OCI-LY1 (cell line): ENCODE measurements around the gene CCDC12.

Experiments used
- H2AFZ ChIP-seq: fragments of 200-600 bp; sonication (generic), shearing (Covaris generic); 2 replicates; pipeline ENCODE4 v1.6.0; 2014; ENCODE audit warnings: antibody characterized with exemption, mild to moderate bottlenecking, low read length
- H3F3A ChIP-seq: fragments of 200-600 bp; sonication (generic), shearing (Covaris generic); 2 replicates; pipeline ENCODE4 v1.6.0; 2014; ENCODE audit warnings: mild to moderate bottlenecking, antibody characterized with exemption, low read length, moderate library complexity; ENCODE audit not compliant: insufficient read depth
- H3K27ac ChIP-seq: fragments of 200-600 bp; sonication (generic); 2 replicates; pipeline ENCODE4 v1.5.1; 2014; ENCODE audit warnings: low read length, mixed run types, mild to moderate bottlenecking, low read depth; ENCODE audit not compliant: poor library complexity, severe bottlenecking
- H3K27me3 ChIP-seq: fragments of 200-600 bp; sonication (generic); 2 replicates; pipeline ENCODE4 v1.6.0; 2014; ENCODE audit warnings: antibody characterized with exemption, mild to moderate bottlenecking, low read length, moderate library complexity; ENCODE audit not compliant: insufficient read depth
- H3K36me3 ChIP-seq: fragments of 200-600 bp; sonication (generic); 2 replicates; pipeline ENCODE4 v1.6.1; 2014; ENCODE audit warnings: mild to moderate bottlenecking, antibody characterized with exemption, low read length, moderate library complexity, mixed read lengths; ENCODE audit not compliant: insufficient read depth
- H3K4me1 ChIP-seq: fragments of 200-600 bp; sonication (generic); 2 replicates; pipeline ENCODE4 v1.5.1; 2014; ENCODE audit warnings: mild to moderate bottlenecking, low read length, moderate library complexity; ENCODE audit not compliant: insufficient read depth, severe bottlenecking
- H3K4me2 ChIP-seq: fragments of 200-600 bp; sonication (generic), shearing (Covaris generic); 2 replicates; pipeline ENCODE4 v1.6.1; 2014; ENCODE audit warnings: low read length
- H3K4me3 ChIP-seq: fragments of 200-600 bp; sonication (generic); 2 replicates; pipeline ENCODE4 v1.5.1; 2014; ENCODE audit warnings: low read length, low read depth, mild to moderate bottlenecking, mixed read lengths; ENCODE audit not compliant: poor library complexity, severe bottlenecking
- H3K79me2 ChIP-seq: fragments of 200-600 bp; shearing (Covaris generic); 2 replicates; pipeline ENCODE4 v1.6.1; 2016; ENCODE audit warnings: mixed run types, low read length, mixed read lengths; ENCODE audit not compliant: insufficient read depth
- H3K9ac ChIP-seq: fragments of 200-600 bp; sonication (generic), shearing (Covaris generic); 2 replicates; pipeline ENCODE4 v1.6.1; 2014; ENCODE audit warnings: mild to moderate bottlenecking, low read length, mixed read lengths
- H3K9me2 ChIP-seq: fragments of 200-600 bp; sonication (generic), shearing (Covaris generic); 2 replicates; pipeline ENCODE4 v1.6.1; 2014; ENCODE audit warnings: low read depth, mild to moderate bottlenecking, low read length, mixed read lengths
- H3K9me3 ChIP-seq: fragments of 200-600 bp; shearing (Covaris generic); 2 replicates; pipeline ENCODE4 v1.6.1; 2014; ENCODE audit warnings: low read length, mixed read lengths
- H4K20me1 ChIP-seq: fragments of 200-600 bp; sonication (generic), shearing (Covaris generic); 2 replicates; pipeline ENCODE4 v1.6.0; 2016; ENCODE audit warnings: mild to moderate bottlenecking, low read length; ENCODE audit not compliant: insufficient read depth
- CTCF ChIP-seq: fragments of 200-600 bp; sonication (generic), shearing (Covaris generic); IDR thresholded peaks from 2 replicates; pipeline ENCODE4 v1.5.1; 2017; ENCODE audit warnings: mild to moderate bottlenecking, antibody characterized with exemption, low read length, moderate library complexity, mixed read lengths
- EZH2 ChIP-seq: fragments of 200-600 bp; sonication (generic), shearing (Covaris generic); IDR thresholded peaks from 2 replicates; pipeline ENCODE4 v1.8.0; 2017; ENCODE audit warnings: borderline replicate concordance, mixed run types, mild to moderate bottlenecking, antibody characterized with exemption, low read length, moderate library complexity, mixed read lengths

The CCDC12 gene

GRCh38 chr3:46995901-46996562, 19.5 kb upstream of the CCDC12 start:
- Histone ChIP-seq H3K9ac (no peak overlapping the region), H3K4me1 (no peaks in the 10 kb centered on the region), H3K4me3 (no peak overlapping the region), H2AFZ (no peak overlapping the region), H3K79me2 (no peaks in the 10 kb centered on the region), H3K9me2 (no peaks in the 10 kb centered on the region), H3K4me2 (no peak overlapping the region), H3K36me3 (peaks cover 27% of the 10 kb centered on the region; the same call in 1 of the 2 replicates), H3K27me3 (no peaks in the 10 kb centered on the region), H3K27ac (no peak overlapping the region), H4K20me1 (no peaks in the 10 kb centered on the region), H3F3A (no peaks in the 10 kb centered on the region), H3K9me3 (no peaks in the 10 kb centered on the region)
- TF ChIP-seq CTCF (no peak), EZH2 (no peak)

GRCh38 chr3:46994801-46995731, 18.5 kb upstream of the CCDC12 start:
- no peak overlapping the region for H3K4me2 ChIP-seq
- no peaks in the 10 kb centered on the region for H4K20me1 ChIP-seq
- H3K9me2 ChIP-seq: no peaks in the 10 kb centered on the region
- no peak overlapping the region for H3K4me3 ChIP-seq
- H3F3A ChIP-seq: no peaks in the 10 kb centered on the region
- no peaks in the 10 kb centered on the region for H3K9me3 ChIP-seq
- no peak overlapping the region for H3K9ac ChIP-seq
- no peak for TF ChIP-seq CTCF
- no peak for TF ChIP-seq EZH2
- H3K79me2 ChIP-seq: no peaks in the 10 kb centered on the region
- H3K27me3 ChIP-seq: no peaks in the 10 kb centered on the region
- no peak overlapping the region for H3K27ac ChIP-seq
- H3K4me1 ChIP-seq: peaks cover 9% of the 10 kb centered on the region
- peaks cover 18% of the 10 kb centered on the region; the same call in 1 of the 2 replicates for H3K36me3 ChIP-seq
- no peak overlapping the region for H2AFZ ChIP-seq

DNA sequence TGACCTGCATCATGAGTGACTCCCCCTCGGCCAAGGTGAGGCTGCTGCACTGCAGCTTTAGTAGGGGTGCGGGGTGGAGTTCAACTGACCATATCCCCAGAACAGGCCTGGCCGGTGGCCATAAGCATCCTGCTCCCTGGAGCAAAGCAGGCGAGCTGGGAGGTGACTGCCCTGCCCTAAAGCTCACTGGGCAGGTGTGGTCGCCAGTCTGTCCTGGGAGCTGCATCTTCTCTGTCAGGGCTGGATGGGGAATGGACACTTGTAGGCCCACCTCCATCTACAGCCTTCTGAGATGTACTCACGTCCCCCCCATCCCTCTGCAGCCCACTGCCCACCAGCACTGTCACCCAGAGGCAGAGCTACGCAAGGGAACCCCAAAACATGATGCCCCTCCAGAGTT, 17.4 kb upstream of the CCDC12 start:
- Histone ChIP-seq H3K4me1 (peaks cover 9% of the 10 kb centered on the region), H3K9me3 (no peaks in the 10 kb centered on the region), H3K4me2 (no peak overlapping the region), H4K20me1 (no peaks in the 10 kb centered on the region), H3K79me2 (no peaks in the 10 kb centered on the region), H3K9ac (no peak overlapping the region), H3K9me2 (no peaks in the 10 kb centered on the region), H3K4me3 (no peak overlapping the region), H3K36me3 (peaks cover 7% of the 10 kb centered on the region; the same call in 1 of the 2 replicates), H3K27me3 (no peaks in the 10 kb centered on the region), H3K27ac (no peak overlapping the region), H2AFZ (no peak overlapping the region), H3F3A (no peaks in the 10 kb centered on the region)
- TF ChIP-seq EZH2 (no peak), CTCF (no peak)
